DND-41 (cell line): Measurements from ENCODE around the gene OPHN1.

Experiments used
- CTCF ChIP-seq: IDR thresholded peaks from 2 replicates; pipeline ENCODE4 v1.5.1; 2012; ENCODE audit warnings: borderline replicate concordance, low read length, moderate library complexity, mild to moderate bottlenecking; ENCODE audit not compliant: poor library complexity, severe bottlenecking; ENCODE audit errors: extremely low read depth
- EZH2 ChIP-seq: IDR thresholded peaks from 3 replicates; pipeline ENCODE4 v1.6.1; 2012; ENCODE audit warnings: borderline replicate concordance, low read depth, mild to moderate bottlenecking, moderate library complexity, low read length, inconsistent platforms; ENCODE audit not compliant: severe bottlenecking

GRCh38 chrX:68113837-68114572 lies 319.3 kb downstream of the OPHN1 start:
- TF ChIP-seq EZH2 (no peak), CTCF (no peak)
